ENCODE measurements around the gene VPS50. TPM values are rescaled to one million over a fixed set of nuclear protein-coding genes. Genes with fewer than 3 reads are reported as not detected.
"Not testable (repeated sequence)": the region's sequence is repeated elsewhere in the genome, so short reads cannot be mapped to it uniquely, and the experiment has no call there.

VPS50 gene
- total and polyA plus RNA-seq, 8 donors: 3.3 to 18.9 (median 9.5) TPM

DNA sequence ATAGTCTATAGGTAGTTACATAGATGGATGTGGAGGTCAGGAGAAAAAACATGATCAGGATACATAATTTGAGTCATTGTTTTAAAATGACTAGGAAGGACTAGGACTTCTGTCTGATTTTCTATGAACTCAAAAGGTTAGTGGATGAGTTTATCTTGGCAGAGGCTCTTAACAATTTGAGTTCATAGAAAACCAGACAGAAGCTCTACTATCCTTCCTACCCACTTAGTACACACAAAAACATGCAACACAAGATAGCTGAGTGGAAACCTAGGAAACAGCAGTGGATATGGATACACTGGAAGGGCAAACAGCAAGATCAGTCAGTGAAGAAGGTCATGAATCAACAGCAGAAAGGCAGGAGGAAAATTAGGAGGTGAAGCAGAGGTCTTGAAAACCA is 84.6 kb downstream of the VPS50 start:
- no peak for ATAC-seq
- Histone ChIP-seq H3K9me3 (no peaks in the 10 kb centered on the region), H3K27ac (no peak overlapping the region), H3K27me3 (no peaks in the 10 kb centered on the region), H3K4me1 (no peaks in the 10 kb centered on the region), H3K4me3 (no peak overlapping the region), H3K36me3 (peaks cover 0 to 6% (median 0%) of the 10 kb centered on the region in 3 donors)
- no peak for TF ChIP-seq CTCF (IDR thresholded peaks at IDR 0.05)
- no peak for FAIRE-seq
- intact Hi-C loops (cut with DNase I): no loop called here
- no peak for DNase-seq

DNA sequence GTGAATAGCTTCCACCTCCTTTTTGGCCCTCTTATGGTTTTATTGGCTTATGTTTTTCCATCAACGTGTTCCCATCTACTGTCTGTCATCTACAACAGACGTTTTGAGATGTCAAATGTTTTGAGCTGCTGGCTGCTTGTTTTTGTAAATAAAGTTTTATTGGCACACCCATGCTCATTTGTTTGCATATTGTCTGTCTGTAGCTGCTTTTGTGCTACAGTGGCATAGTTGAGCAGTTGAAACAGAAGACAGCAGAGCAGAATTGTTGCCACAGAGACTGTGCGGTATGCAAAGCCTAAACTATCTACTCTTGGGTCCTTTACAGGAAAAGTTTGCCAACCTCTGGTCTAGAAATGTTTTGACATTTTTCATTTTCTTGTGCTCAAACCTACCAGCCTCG is 88.7 kb downstream of the VPS50 start:
- Histone ChIP-seq H3K9me3 (no peaks in the 10 kb centered on the region), H3K27ac (no peak overlapping the region), H3K4me1 (no peaks in the 10 kb centered on the region), H3K36me3 (peaks cover 0 to 6% (median 0%) of the 10 kb centered on the region in 3 donors), H3K4me3 (no peak overlapping the region), H3K27me3 (no peaks in the 10 kb centered on the region)
- FAIRE-seq (no peak), DNase-seq (no peak), ATAC-seq (no peak)
- 88 to 89% methylated on average over 4 of the region's 4 CpGs for WGBS, 2 donors
- TF ChIP-seq CTCF (IDR thresholded peaks at IDR 0.05): no peak
- intact Hi-C loops (cut with DNase I): no loop called here

- H3K9me3 ChIP-seq; DNase-seq; ATAC-seq; intact Hi-C loops (cut with DNase I); H3K4me3 ChIP-seq; H3K4me1 ChIP-seq; H3K27me3 ChIP-seq; H3K27ac ChIP-seq; FAIRE-seq; H3K36me3 ChIP-seq: not testable (repeated sequence)
- 97 to 100% methylated on average over 1 of the region's 2 CpGs for WGBS, 2 donors
These were observed 94.1 kb downstream of the VPS50 start for GRCh38 chr7:93326291-93326690.

- H3K9me3 ChIP-seq: no peaks in the 10 kb centered on the region
- ATAC-seq (peak in 1 of 4 donors; percentile 30), FAIRE-seq (no peak), DNase-seq (no peak)
- no peak for TF ChIP-seq CTCF (IDR thresholded peaks at IDR 0.05)
- no peaks in the 10 kb centered on the region for H3K4me1 ChIP-seq
- intact Hi-C loops (cut with DNase I): no loop called here
- H3K27me3 ChIP-seq: no peaks in the 10 kb centered on the region
- H3K4me3 ChIP-seq: no peak overlapping the region
- no peak overlapping the region for H3K27ac ChIP-seq
- no peaks in the 10 kb centered on the region for H3K36me3 ChIP-seq
- WGBS, 2 donors: 79 to 90% methylated on average over 3 of the region's 3 CpGs
These were observed 95.0 kb downstream of the VPS50 start for GRCh38 chr7:93327006-93327633.

DNA sequence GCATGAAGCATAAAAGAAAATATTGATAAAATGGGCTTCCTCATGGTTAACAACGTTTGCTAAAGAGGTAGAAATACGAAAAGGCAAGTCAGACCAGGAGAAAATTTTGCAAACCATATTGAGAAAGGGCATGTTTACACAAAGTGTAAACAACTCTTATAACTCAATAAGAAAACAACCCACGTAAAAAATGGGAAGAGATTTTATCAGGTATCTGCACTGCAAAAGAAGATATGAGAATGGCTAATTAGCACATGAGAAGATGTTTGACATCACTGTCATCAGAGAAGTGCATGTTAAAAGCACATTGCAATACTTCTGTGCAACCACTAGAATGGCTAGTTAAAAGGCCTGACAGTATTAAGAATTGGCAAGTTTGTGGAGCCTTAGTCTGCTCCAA is 99.5 kb downstream of the VPS50 start:
- no peak for DNase-seq
- intact Hi-C loops (cut with DNase I): no loop called here

More for the DNA sequence above, 99.5 kb downstream of the VPS50 start:
- TF ChIP-seq CTCF (IDR thresholded peaks at IDR 0.05): no peak
- WGBS, 2 donors: 66 to 85% methylated on average over 3 of the region's 3 CpGs
- H3K27ac ChIP-seq: no peak overlapping the region
- H3K36me3 ChIP-seq: no peaks in the 10 kb centered on the region
- H3K27me3 ChIP-seq: no peaks in the 10 kb centered on the region
- ATAC-seq (no peak), FAIRE-seq (no peak)
- no peak overlapping the region for H3K4me3 ChIP-seq
- H3K9me3 ChIP-seq: no peaks in the 10 kb centered on the region
- no peaks in the 10 kb centered on the region for H3K4me1 ChIP-seq

All from pancreas (tissue), 10 donors.